ENCODE data around the gene ZMYND8.
"Not testable (repeated sequence)": the region's sequence is repeated elsewhere in the genome, so short reads cannot be mapped to it uniquely, and the experiment has no call there.

ZMYND8 gene

GRCh38 chr20:47265214-47265613, 91.3 kb downstream of the ZMYND8 start:
- no peak for DNase-seq (ENCODE audit: low read depth in 2 of 2)

GRCh38 chr20:47264137-47264769, 92.2 kb downstream of the ZMYND8 start:
- not testable (repeated sequence) for DNase-seq (ENCODE audit: low read depth in 2 of 2)

GRCh38 chr20:47263465-47264084, 92.9 kb downstream of the ZMYND8 start:
- no peak for DNase-seq (ENCODE audit: low read depth in 2 of 2)

- DNase-seq (ENCODE audit: low read depth in 2 of 2), result no peak
These were observed 93.4 kb downstream of the ZMYND8 start for GRCh38 chr20:47263080-47263464.

GRCh38 chr20:47262365-47263013, 94.0 kb downstream of the ZMYND8 start:
- no peak for DNase-seq (ENCODE audit: low read depth in 2 of 2)

GRCh38 chr20:47262008-47262364, 94.5 kb downstream of the ZMYND8 start:
- no peak for DNase-seq (ENCODE audit: low read depth in 2 of 2)

- DNase-seq (ENCODE audit: low read depth in 2 of 2), result not testable (repeated sequence)
These were observed 95.2 kb downstream of the ZMYND8 start for GRCh38 chr20:47261161-47261774.

- not testable (repeated sequence) for DNase-seq (ENCODE audit: low read depth in 2 of 2)
These were observed 95.9 kb downstream of the ZMYND8 start for GRCh38 chr20:47260540-47261126.

- DNase-seq (ENCODE audit: low read depth in 2 of 2), result no peak
These were observed 97.5 kb downstream of the ZMYND8 start for GRCh38 chr20:47258745-47259695.

GRCh38 chr20:47257771-47258170, 98.7 kb downstream of the ZMYND8 start:
- no peak for DNase-seq (ENCODE audit: low read depth in 2 of 2)

GRCh38 chr20:47257256-47257655, 99.2 kb downstream of the ZMYND8 start:
- DNase-seq (ENCODE audit: low read depth in 2 of 2), result no peak

- DNase-seq (ENCODE audit: low read depth in 2 of 2), result no peak
These were observed 99.7 kb downstream of the ZMYND8 start for GRCh38 chr20:47256668-47257236.

GRCh38 chr20:47253872-47254271, 102.6 kb downstream of the ZMYND8 start:
- DNase-seq (ENCODE audit: low read depth in 2 of 2), result no peak

GRCh38 chr20:47252879-47253307, 103.6 kb downstream of the ZMYND8 start:
- DNase-seq (ENCODE audit: low read depth in 2 of 2), result no peak

- no peak for DNase-seq (ENCODE audit: low read depth in 2 of 2)
These were observed 105.1 kb downstream of the ZMYND8 start for GRCh38 chr20:47251154-47252020.

- no peak for DNase-seq (ENCODE audit: low read depth in 2 of 2)
These were observed 106.1 kb downstream of the ZMYND8 start for GRCh38 chr20:47250360-47250759.

- DNase-seq (ENCODE audit: low read depth in 2 of 2), result no peak
These were observed 106.6 kb downstream of the ZMYND8 start for GRCh38 chr20:47249913-47250312.

- DNase-seq (ENCODE audit: low read depth in 2 of 2), result no peak
These were observed 108.0 kb downstream of the ZMYND8 start for GRCh38 chr20:47248448-47248966.

GRCh38 chr20:47247972-47248371, 108.5 kb downstream of the ZMYND8 start:
- DNase-seq (ENCODE audit: low read depth in 2 of 2), result no peak

All from activated CD8-positive, alpha-beta memory T cell treated with anti-CD3 and anti-CD28 coated beads for 4 hours (primary cell).